A549 (cell line): Measurements from ENCODE around the gene CPEB4. TPM values are rescaled to one million over a fixed set of nuclear protein-coding genes. Genes with fewer than 3 reads are reported as not detected.

Experiments used
- ATAC-seq, 2 experiments: fragments of 200-7000 bp in 1 of 2; fragments of >200 bp in 1 of 2; cut with Nextera tagmentation in 1 of 2; cut with Tn5 transposase in 1 of 2; 3 replicates each; pipeline versions ENCODE4 v1.8.0 to v1.9.1; 2018 to 2020; ENCODE audit warnings: mild to moderate bottlenecking in 1 of 2, moderate library complexity in 1 of 2
- CTCF ChIA-PET: fragments of 300-600 bp; sonication (Branson Sonifier 250); formaldehyde crosslinking; extraction: SDS; loops from one replicate; lab custom pipeline; 2021; ENCODE audit warnings: antibody characterized with exemption, inconsistent platforms; lab: Yijun Ruan, JAX
- POLR2A ChIA-PET: fragments of 350-600 bp; formaldehyde crosslinking; extraction: SDS; loops from one replicate; lab custom pipeline; 2021; ENCODE audit warnings: antibody characterized with exemption, inconsistent platforms; lab: Yijun Ruan, JAX
- DNase-seq, 2 experiments: peaks; one replicate each; pipeline versions ENCODE4 v3.0.0 to v3.0.0-alpha.2; 2011 to 2016; ENCODE audit warnings: low read depth in 1 of 2, low spot score in 1 of 2
- FAIRE-seq: peaks from 2 replicates; lab custom pipeline; 2011; peaks lifted over from hg19 to GRCh38; lab: Jason Lieb, UNC
- H3K27ac ChIP-seq, 2 experiments: fragments of >200 bp; sonication (Bioruptor Twin); formaldehyde crosslinking; 3 replicates each; pipeline ENCODE4 v1.5.1; 2016 to 2017
- H3K4me1 ChIP-seq: fragments of >200 bp; sonication (Bioruptor Twin); formaldehyde crosslinking; 3 replicates; pipeline ENCODE4 v1.6.1; 2016
- H3K4me2 ChIP-seq: fragments of >200 bp; sonication (Bioruptor Twin); formaldehyde crosslinking; 3 replicates; pipeline ENCODE4 v1.6.1; 2016
- H3K4me3 ChIP-seq: fragments of >200 bp; sonication (Bioruptor Twin); formaldehyde crosslinking; 3 replicates; pipeline ENCODE4 v1.5.1; 2016
- H3K9me3 ChIP-seq: fragments of >200 bp; sonication (Bioruptor Twin); formaldehyde crosslinking; 3 replicates; pipeline ENCODE4 v1.6.1; 2016
- CHD4 ChIP-seq: fragments of 200-600 bp; sonication (generic); IDR thresholded peaks from 2 replicates; pipeline ENCODE4 v1.6.1; 2016; ENCODE audit warnings: antibody characterized with exemption, mild to moderate bottlenecking, borderline replicate concordance
- EHMT2 ChIP-seq: fragments of 200-600 bp; sonication (generic); IDR thresholded peaks from 2 replicates; pipeline ENCODE4 v1.6.1; 2016; ENCODE audit warnings: antibody characterized with exemption, low read depth, mild to moderate bottlenecking, moderate library complexity
- KDM5A ChIP-seq: fragments of 200-600 bp; sonication (generic); IDR thresholded peaks from 2 replicates; pipeline ENCODE4 v1.6.1; 2016; ENCODE audit warnings: antibody characterized with exemption, mild to moderate bottlenecking
- MAZ ChIP-seq: fragments of 150-350 bp; IDR thresholded peaks from 2 replicates; pipeline ENCODE4 v1.6.1; 2014; ENCODE audit warnings: antibody characterized with exemption, low read depth, low read length, borderline replicate concordance
- MYC ChIP-seq: IDR thresholded peaks from 2 replicates; pipeline ENCODE4 v1.6.1; 2012; ENCODE audit warnings: mild to moderate bottlenecking, inconsistent platforms, low read length, improper control_type of control experiment, borderline replicate concordance
- NR3C1 ChIP-seq: fragments of >200 bp; sonication (Bioruptor Twin); formaldehyde crosslinking; IDR thresholded peaks from 3 replicates; pipeline ENCODE4 v1.6.1; 2017
- POLR2AphosphoS2 ChIP-seq: conservative IDR thresholded peaks from 2 replicates; pipeline ENCODE4 v1.6.1; 2012; ENCODE audit warnings: low read length, improper control_type of control experiment, inconsistent platforms
- RARB ChIP-seq: fragments of 250-450 bp; sonication (Bioruptor Pico); IDR thresholded peaks from 2 replicates; pipeline ENCODE4 v1.8.0; 2021; ENCODE audit warnings: mild to moderate bottlenecking, moderate library complexity
- SREBF2 ChIP-seq: fragments of 450-650 bp; IDR thresholded peaks from 2 replicates; pipeline ENCODE4 v1.6.1; 2014; ENCODE audit warnings: mild to moderate bottlenecking, moderate library complexity
- ZC3H11A ChIP-seq: fragments of 450-650 bp; IDR thresholded peaks from 2 replicates; pipeline ENCODE4 v1.6.1; 2014; ENCODE audit warnings: antibody characterized with exemption, mild to moderate bottlenecking
- WGBS: methylation state at CpG from one replicate; pipeline ENCODE4 v1.1.6; 2017; ENCODE audit errors: missing lambda C conversion rate; 5-methylcytosine and 5-hydroxymethylcytosine counted together
- polyA plus RNA-seq, 4 experiments: library from polyadenylated mRNA; depleted of rRNA in 3 of 4; stranded (reverse); fragments of >200 nt; fragmentation: RNase III in 1 of 4; extraction: RNeasy Plus Mini Kit Qiagen cat#74134 plus additional on column Dnase treatment in 1 of 4; gene quantifications; 2 replicates in 3 of 4; 3 replicates in 1 of 4; pipeline ENCODE4 v1.2.3, GENCODE V29; 2011 to 2017
- TF ChIP-seq, protein P1 (sequence below): IDR thresholded peaks from 2 replicates; pipeline ENCODE4 v1.6.1; 2012
- TF ChIP-seq, protein P2 (sequence below): IDR thresholded peaks from 2 replicates; pipeline ENCODE4 v1.6.1; 2012

CPEB4 gene
- polyA plus RNA-seq, 2 of the 4 experiments (the other 2 are of a cell fraction): 11.4 to 50.0 TPM

DNA sequence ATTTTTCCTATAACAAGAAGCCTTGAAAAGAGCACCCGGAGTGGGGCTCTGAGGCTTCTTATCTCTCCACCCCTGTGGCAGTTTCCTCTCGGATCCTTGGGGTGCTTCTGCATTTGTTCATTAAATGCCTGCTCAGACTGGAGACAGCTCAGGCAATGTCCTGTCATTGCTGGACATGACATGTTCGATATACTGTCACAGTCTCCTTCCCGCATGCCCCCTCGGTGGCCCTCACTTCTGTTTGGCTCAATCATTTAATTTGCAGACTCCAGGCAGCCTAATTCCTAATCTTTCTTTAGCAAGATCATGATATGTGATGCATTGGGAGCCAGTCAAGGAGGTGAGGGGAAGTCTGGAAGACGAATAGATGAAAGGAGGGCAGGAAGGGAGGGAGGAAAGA is 37.5 kb upstream of the CPEB4 start (continued):
- TF ChIP-seq SREBF2: no peak
- TF ChIP-seq, protein P1, sequence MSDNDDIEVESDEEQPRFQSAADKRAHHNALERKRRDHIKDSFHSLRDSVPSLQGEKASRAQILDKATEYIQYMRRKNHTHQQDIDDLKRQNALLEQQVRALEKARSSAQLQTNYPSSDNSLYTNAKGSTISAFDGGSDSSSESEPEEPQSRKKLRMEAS: no peak

DNA sequence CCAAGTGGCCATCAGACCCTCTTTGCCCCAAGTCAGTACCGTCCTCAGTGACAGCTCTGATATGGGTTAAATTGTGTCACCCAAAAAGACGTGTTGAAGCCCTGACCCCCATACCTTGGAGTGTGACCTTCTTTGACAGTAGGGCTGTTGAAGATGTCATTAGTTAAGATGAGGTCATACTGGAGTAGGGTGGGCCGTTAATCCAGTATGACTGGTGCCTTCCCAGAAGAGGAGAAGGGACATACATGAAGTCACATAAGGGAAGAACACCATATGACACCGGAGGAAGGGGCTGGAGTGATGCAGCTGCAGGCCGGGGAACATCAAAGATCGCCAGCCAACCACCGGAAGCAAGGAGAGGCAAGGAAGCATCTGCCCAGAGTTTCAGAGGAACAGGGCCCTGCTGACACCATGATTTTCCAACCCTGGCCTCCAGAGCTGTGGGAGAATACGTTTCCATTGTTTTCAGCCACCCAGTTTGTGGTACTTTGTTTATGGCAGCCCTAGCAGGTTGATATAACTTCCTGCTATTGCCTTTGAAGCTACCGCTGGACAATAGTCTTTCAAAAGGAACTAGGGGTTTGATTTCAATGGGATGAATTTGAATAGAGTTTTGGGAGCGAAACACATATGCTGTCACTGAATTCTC is 36.4 kb upstream of the CPEB4 start:
- H3K4me2 ChIP-seq: no peak overlapping the region
- no peak for ATAC-seq
- H3K4me3 ChIP-seq: no peak overlapping the region
- TF ChIP-seq RARB (CRISPR knock-in tag) (no peak), CHD4 (no peak), MYC (no peak), EHMT2 (no peak)
- no peak for DNase-seq
- H3K4me1 ChIP-seq: peaks cover 6% of the 10 kb centered on the region; the same call in 1 of the 3 replicates
- POLR2A ChIA-PET: no interaction called here
- FAIRE-seq: no peak
- 67% methylated on average over 10 of the region's 10 CpGs for WGBS
- peaks cover 24% of the 10 kb centered on the region; the same call in 2 of the 3 replicates for H3K9me3 ChIP-seq
- H3K27ac ChIP-seq: no peak overlapping the region
- CTCF ChIA-PET: interaction anchor here (1.3 to 1.5 kb wide), 2 partner anchors 13 to 23 kb away, joined by 4 to 5 read pairs; no protein-coding TSS in a partner anchor

DNA sequence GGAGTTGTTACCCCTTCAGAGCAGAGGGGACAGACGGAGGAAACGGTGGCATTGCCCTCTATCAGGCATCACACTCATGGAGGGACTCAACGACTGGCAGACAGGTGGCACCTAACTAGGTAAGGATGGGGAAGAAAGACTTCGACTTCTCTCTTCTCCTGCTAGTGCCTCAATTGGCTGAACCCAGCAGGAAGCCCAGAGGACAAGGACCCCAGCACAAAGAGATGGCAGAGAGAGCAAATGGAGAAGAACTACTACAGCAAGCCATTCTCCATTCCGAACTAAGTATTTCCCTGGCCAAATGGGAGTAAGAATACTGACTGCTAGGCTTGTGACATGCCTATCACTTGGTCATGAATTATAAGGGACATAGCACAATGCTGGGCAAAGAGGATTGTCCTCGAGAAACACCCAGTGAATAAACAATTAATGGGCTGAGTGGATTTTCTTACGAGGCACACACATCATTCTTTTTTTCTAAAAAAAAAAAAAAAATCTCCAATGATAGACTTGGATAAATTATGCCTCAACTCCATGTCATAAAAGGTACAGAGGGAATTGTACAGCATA is 35.3 kb upstream of the CPEB4 start:
- H3K4me1 ChIP-seq: peaks cover 6% of the 10 kb centered on the region; the same call in 1 of the 3 replicates
- no peak for FAIRE-seq
- CTCF ChIA-PET: interaction anchor here (0.6 kb wide), 1 partner anchor 769 kb away, joined by 3 read pairs; no protein-coding TSS in a partner anchor
- H3K4me2 ChIP-seq: no peak overlapping the region
- WGBS: 69% methylated on average over 7 of the region's 7 CpGs
- H3K9me3 ChIP-seq: peaks cover 14% of the 10 kb centered on the region; the same call in 2 of the 3 replicates
- TF ChIP-seq KDM5A (no peak), NR3C1 (no peak), ZC3H11A (no peak)
- TF ChIP-seq, protein P2, sequence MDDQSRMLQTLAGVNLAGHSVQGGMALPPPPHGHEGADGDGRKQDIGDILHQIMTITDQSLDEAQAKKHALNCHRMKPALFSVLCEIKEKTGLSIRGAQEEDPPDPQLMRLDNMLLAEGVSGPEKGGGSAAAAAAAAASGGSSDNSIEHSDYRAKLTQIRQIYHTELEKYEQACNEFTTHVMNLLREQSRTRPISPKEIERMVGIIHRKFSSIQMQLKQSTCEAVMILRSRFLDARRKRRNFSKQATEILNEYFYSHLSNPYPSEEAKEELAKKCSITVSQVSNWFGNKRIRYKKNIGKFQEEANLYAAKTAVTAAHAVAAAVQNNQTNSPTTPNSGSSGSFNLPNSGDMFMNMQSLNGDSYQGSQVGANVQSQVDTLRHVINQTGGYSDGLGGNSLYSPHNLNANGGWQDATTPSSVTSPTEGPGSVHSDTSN: no peak
- TF ChIP-seq, all 56 proteins: peak for 0
- DNase-seq (no peak), ATAC-seq (no peak)
- Histone ChIP-seq H3K4me3 (no peak overlapping the region), H3K27ac (no peak overlapping the region)
- POLR2A ChIA-PET: no interaction called here

DNA sequence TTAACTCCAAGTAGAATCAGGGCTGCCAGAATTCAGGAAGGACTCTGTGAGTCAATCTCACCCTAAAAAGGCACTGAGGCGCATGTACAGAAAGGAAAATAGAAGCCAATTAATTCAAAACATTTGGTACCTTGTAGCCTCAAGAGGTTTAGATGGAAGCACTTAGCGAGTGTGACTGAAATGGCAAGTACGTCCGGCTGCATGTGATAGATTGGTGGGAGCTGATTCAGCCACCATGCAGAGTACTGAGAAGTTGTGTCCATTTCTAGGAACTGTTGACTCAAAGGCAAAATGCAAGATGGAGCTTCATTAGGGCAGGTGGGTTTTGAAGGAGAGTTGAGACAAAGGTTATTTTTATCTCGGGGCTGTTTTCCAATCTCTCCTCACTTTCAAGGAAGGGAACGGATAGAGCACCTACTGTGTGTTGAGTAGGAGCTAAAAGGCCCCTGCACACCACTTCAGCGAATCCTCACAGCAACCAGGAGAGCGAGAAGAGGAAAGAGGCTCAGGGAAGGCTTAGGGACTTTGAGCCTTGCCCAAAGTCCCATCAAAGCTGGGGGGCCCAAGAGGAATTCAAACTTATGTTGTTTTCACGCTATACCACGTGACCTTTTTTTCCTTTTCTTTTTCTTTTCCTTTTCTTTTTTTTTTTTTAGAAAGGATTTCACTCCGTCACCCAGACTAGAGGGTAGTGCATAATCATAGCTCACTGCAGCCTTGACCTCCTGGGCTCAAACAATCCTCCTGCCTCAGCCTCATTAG is 34.6 kb upstream of the CPEB4 start:
- H3K9me3 ChIP-seq: peaks cover 10% of the 10 kb centered on the region; the same call in 1 of the 3 replicates
- H3K4me3 ChIP-seq: no peak overlapping the region
- POLR2A ChIA-PET: no interaction called here
- H3K27ac ChIP-seq: no peak overlapping the region; a peak in 1 of 6 replicates
- no peak overlapping the region for H3K4me2 ChIP-seq
- DNase-seq (no peak), ATAC-seq (no peak; a peak in 1 of 6 replicates), FAIRE-seq (no peak)
- CTCF ChIA-PET: no interaction called here
- TF ChIP-seq MAZ: no peak
- TF ChIP-seq POLR2AphosphoS2: no peak
- WGBS: 86% methylated on average over 11 of the region's 11 CpGs
- H3K4me1 ChIP-seq: peaks cover 6% of the 10 kb centered on the region; the same call in 1 of the 3 replicates
